Adrenal gland (tissue), 12 donors: Measurements from ENCODE around the gene SYT8. TPM values are rescaled to one million over a fixed set of nuclear protein-coding genes. Genes with fewer than 3 reads are reported as not detected.
"Not testable (repeated sequence)": the region's sequence is repeated elsewhere in the genome, so short reads cannot be mapped to it uniquely, and the experiment has no call there.

ENCODE experiments used
- DNase-seq, 7 donors: peaks; one replicate each; pipeline ENCODE4 v3.0.0-alpha.2; 2019 to 2020
- H3K27ac ChIP-seq, 5 donors: fragments of 200-600 bp; sonication (generic) in 4 of 5; 1 replicate in 3 of 5; 2 replicates in 2 of 5; pipeline versions ENCODE4 v1.5.1 to v1.8.0; 2016 to 2020; ENCODE audit warnings: mild to moderate bottlenecking in 1 of 5
- H3K27me3 ChIP-seq: fragments of 200-600 bp; 2 replicates; pipeline ENCODE4 v1.8.0; 2021
- H3K36me3 ChIP-seq, 2 donors: fragments of 200-600 bp; replicated peaks in 1 of 2; 1 replicate in 1 of 2; 2 replicates in 1 of 2; pipeline versions ENCODE4 v1.5.1 to v1.8.0; 2018 to 2022
- H3K4me1 ChIP-seq, 2 donors: fragments of 200-600 bp; replicated peaks in 1 of 2; 1 replicate in 1 of 2; 2 replicates in 1 of 2; pipeline versions ENCODE4 v1.5.1 to v1.8.0; 2018 to 2021
- H3K4me3 ChIP-seq, 4 donors: fragments of 200-600 bp; sonication (generic) in 3 of 4; one replicate each; pipeline ENCODE4 v1.5.1; 2016 to 2018
- H3K9me3 ChIP-seq, 3 donors: fragments of 200-600 bp; sonication (generic) in 1 of 3; replicated peaks in 1 of 3; 1 replicate in 2 of 3; 2 replicates in 1 of 3; pipeline versions ENCODE4 v1.5.1 to v1.8.0; 2016 to 2021
- POLR2A ChIP-seq, 2 donors: fragments of 450-650 bp; IDR thresholded peaks; one replicate each; pipeline ENCODE4 v1.6.1; 2017; ENCODE audit warnings: antibody characterized with exemption in 2 of 2, mild to moderate bottlenecking in 2 of 2, moderate library complexity in 1 of 2
- WGBS, 4 donors: extraction: QIAGEN DNeasy Blood & Tissue Kit in 2 of 4; methylation state at CpG; one replicate each; pipeline versions ENCODE4 v1.1.5 to v1.1.7; 2013 to 2017; 5-methylcytosine and 5-hydroxymethylcytosine counted together
- intact Hi-C, 2 donors: fragments of 100-400 bp; cut with DNase I; formaldehyde crosslinking; loops; one replicate each; pipeline versions ENCODE4 v1.14.1 to v1.15.0; 2022 to 2023
- microRNA-seq, 3 donors: library from miRNA; unstranded; fragments of <30 nt; microRNA quantifications; one replicate each; pipeline ENCODE4, GENCODE V29; 2017 to 2020
- polyA plus RNA-seq, 3 donors: library from polyadenylated mRNA; stranded (reverse); fragments of 200-250 nt in 2 of 3; fragments of 350-450 nt in 1 of 3; fragmentation: Illumina TruSeq in 1 of 3; extraction: RNeasy Lipid Tissue Mini Kit (QIAGEN cat#74804) in 1 of 3; gene quantifications; one replicate each; pipeline ENCODE4 v1.2.3, GENCODE V29; 2013 to 2014
- small RNA-seq, 2 donors: library from RNA; depleted of rRNA; stranded (forward); fragments of <200 nt; gene quantifications; one replicate each; pipeline ENCODE3, GENCODE V24; 2016
- total RNA-seq, 9 donors: library from RNA; depleted of rRNA in 4 of 9; stranded (reverse); fragments of >200 nt in 4 of 9; fragments of 120-200 nt in 1 of 9; fragmentation: NEBNext Ultra II Directional in 1 of 9; extraction: Animal tissue kit (Norgen Biotek cat#: 25700) in 1 of 9; gene quantifications; one replicate each; pipeline versions ENCODE4 v1.1.0 to v1.2.4, GENCODE V29; 2013 to 2023
- TF ChIP-seq, protein P1 (sequence below), 6 experiments: fragments of 450-650 bp in 4 of 6; fragments of 200-600 bp in 2 of 6; sonication (generic) in 1 of 6; IDR thresholded peaks; 1 replicate in 5 of 6; 2 replicates in 1 of 6; pipeline versions ENCODE4 v1.5.1 to v1.8.0; 2016 to 2021; ENCODE audit warnings: antibody characterized with exemption in 6 of 6, mild to moderate bottlenecking in 2 of 6, moderate library complexity in 1 of 6
- donor health status: healthy with polysubstance abuse.
- donor health status: Bipolar disorder and iron deficiency.
- donor health status: DM: yes; HTN: yes; CAD: no.
- donor health status: DM: no; HTN: no; CAD: no.
- donor health status: DM: no; HTN: no; CAD: no.
- donor health status: DM: yes; HTN: yes; CAD: no.

SYT8 gene
- total and polyA plus RNA-seq, 12 donors = 0.44 to 3.1 (median 0.91) TPM; not detected in 7

GRCh38 chr11:1884303-1884700, 49.5 kb downstream of the SYT8 start:
- peak in 2 of 7 donors; percentile 5 to 36 for DNase-seq
- intact Hi-C loops = loop anchor here (5.0 kb wide), 2 partner anchors 33 to 268 kb away; partner anchors contain the start of gene TNNT3 (in 1 of the 2)
- H3K36me3 ChIP-seq = peaks cover 0 to 63% of the 10 kb centered on the region in 2 donors
- no peak overlapping the region for H3K4me3 ChIP-seq
- WGBS, 4 donors = 78 to 89% (median 87%) methylated on average over 4 to 5 of the region's 5 CpGs
- H3K27me3 ChIP-seq = no peaks in the 10 kb centered on the region
- no peaks in the 10 kb centered on the region for H3K9me3 ChIP-seq
- no peak overlapping the region for H3K27ac ChIP-seq
- no peak for TF ChIP-seq POLR2A (IDR thresholded peaks at IDR 0.05)
- TF ChIP-seq, protein P1, sequence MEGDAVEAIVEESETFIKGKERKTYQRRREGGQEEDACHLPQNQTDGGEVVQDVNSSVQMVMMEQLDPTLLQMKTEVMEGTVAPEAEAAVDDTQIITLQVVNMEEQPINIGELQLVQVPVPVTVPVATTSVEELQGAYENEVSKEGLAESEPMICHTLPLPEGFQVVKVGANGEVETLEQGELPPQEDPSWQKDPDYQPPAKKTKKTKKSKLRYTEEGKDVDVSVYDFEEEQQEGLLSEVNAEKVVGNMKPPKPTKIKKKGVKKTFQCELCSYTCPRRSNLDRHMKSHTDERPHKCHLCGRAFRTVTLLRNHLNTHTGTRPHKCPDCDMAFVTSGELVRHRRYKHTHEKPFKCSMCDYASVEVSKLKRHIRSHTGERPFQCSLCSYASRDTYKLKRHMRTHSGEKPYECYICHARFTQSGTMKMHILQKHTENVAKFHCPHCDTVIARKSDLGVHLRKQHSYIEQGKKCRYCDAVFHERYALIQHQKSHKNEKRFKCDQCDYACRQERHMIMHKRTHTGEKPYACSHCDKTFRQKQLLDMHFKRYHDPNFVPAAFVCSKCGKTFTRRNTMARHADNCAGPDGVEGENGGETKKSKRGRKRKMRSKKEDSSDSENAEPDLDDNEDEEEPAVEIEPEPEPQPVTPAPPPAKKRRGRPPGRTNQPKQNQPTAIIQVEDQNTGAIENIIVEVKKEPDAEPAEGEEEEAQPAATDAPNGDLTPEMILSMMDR (IDR thresholded peaks at IDR 0.05) = no peak
- peaks cover 0 to 20% of the 10 kb centered on the region in 2 donors for H3K4me1 ChIP-seq

DNA sequence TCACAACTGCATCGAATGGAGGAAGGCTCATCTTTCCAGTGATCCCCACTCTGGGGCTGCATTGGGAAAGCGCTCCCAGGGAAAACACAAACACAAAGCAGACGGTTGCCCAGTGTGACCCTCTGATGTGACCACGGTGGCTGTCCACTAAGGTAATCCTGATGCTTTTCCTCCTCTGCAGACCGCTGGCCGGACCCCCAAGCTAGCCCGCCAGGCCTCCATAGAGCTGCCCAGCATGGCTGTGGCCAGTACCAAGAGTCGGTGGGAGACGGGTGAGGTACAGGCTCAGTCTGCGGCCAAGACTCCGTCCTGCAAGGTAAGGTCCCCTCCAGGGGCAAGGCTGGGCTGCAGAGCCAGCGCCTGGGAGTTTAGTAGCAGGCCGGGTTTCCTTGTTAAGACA, 51.8 kb downstream of the SYT8 start:
- 78 to 88% (median 83%) methylated on average over 10 to 13 of the region's 13 CpGs for WGBS, 4 donors
- intact Hi-C loops, H3K27me3 ChIP-seq, H3K4me1 ChIP-seq, H3K27ac ChIP-seq, H3K9me3 ChIP-seq, H3K4me3 ChIP-seq, DNase-seq: not testable (repeated sequence)
- peaks cover 0 to 63% of the 10 kb centered on the region in 2 donors for H3K36me3 ChIP-seq

Small RNA genes lying within 50 kb of the gene (microRNA-seq; reads per million reads assigned to microRNA genes)
- gene MIR4298 (0 reads per million in 3 donors), gene MIR7847 (0 reads per million in 3 donors)

Small RNA genes lying within 50 kb of the gene (small RNA-seq; reads per million reads assigned to genes)
- gene AC051649.1 = 0 reads per million in 2 donors
- 0 reads per million in 2 donors for gene MIR4298

Other genes with a start within 250 kb of the SYT8 start
- gene KRTAP5-1, start 249.7 kb upstream of the SYT8 start, total RNA-seq = not detected
- gene KRTAP5-1, start 249.7 kb upstream of the SYT8 start, polyA plus RNA-seq = under 1 TPM in 1 of 3 donors, not detected in 2; 0.10 TPM
- not detected for gene KRTAP5-2, start 236.7 kb upstream of the SYT8 start, total RNA-seq
- not detected for gene KRTAP5-2, start 236.7 kb upstream of the SYT8 start, polyA plus RNA-seq
- gene KRTAP5-3, start 226.5 kb upstream of the SYT8 start, total RNA-seq = not detected
- gene KRTAP5-3, start 226.5 kb upstream of the SYT8 start, polyA plus RNA-seq = not detected
- gene KRTAP5-4, start 212.9 kb upstream of the SYT8 start, total RNA-seq = not detected
- gene KRTAP5-4, start 212.9 kb upstream of the SYT8 start, polyA plus RNA-seq = not detected
- not detected for gene KRTAP5-5, start 205.2 kb upstream of the SYT8 start, total RNA-seq
- not detected for gene KRTAP5-5, start 205.2 kb upstream of the SYT8 start, polyA plus RNA-seq
- gene KRTAP5-6, start 137.8 kb upstream of the SYT8 start, total RNA-seq = under 1 TPM in 1 of 9 donors, not detected in 8; 0.61 TPM
- gene KRTAP5-6, start 137.8 kb upstream of the SYT8 start, polyA plus RNA-seq = not detected
- gene IFITM10, start 84.4 kb upstream of the SYT8 start, total RNA-seq = 100 to 1,000 TPM in 1 of 9 donors, 10 to 100 TPM in 7, under 1 TPM in 1; 0.28 to 112 (median 30.3) TPM
- 100 to 1,000 TPM in 1 of 3 donors, 10 to 100 TPM in 1, 1 to 10 TPM in 1; 6.3 to 267 (median 76.5) TPM for gene IFITM10, start 84.4 kb upstream of the SYT8 start, polyA plus RNA-seq
- gene CTSD, start 71.1 kb upstream of the SYT8 start, total RNA-seq = 1,000 to 10,000 TPM in 8 of 9 donors, 100 to 1,000 TPM in 1; 191 to 4,168 (median 2,220) TPM
- 1,000 to 10,000 TPM in 2 of 3 donors, 100 to 1,000 TPM in 1; 641 to 1,561 (median 1,335) TPM for gene CTSD, start 71.1 kb upstream of the SYT8 start, polyA plus RNA-seq
- gene TNNI2, start 4.0 kb downstream of the SYT8 start, total RNA-seq = 10 to 100 TPM in 1 of 9 donors, 1 to 10 TPM in 3, under 1 TPM in 2, not detected in 3; 0.55 to 12.8 (median 1.9) TPM
- 10 to 100 TPM in 2 of 3 donors, 1 to 10 TPM in 1; 1.9 to 21.8 (median 12.0) TPM for gene TNNI2, start 4.0 kb downstream of the SYT8 start, polyA plus RNA-seq
- gene LSP1, start 18.1 kb downstream of the SYT8 start, total RNA-seq = 100 to 1,000 TPM in 8 of 9 donors, 1 to 10 TPM in 1; 4.0 to 323 (median 245) TPM
- 1,000 to 10,000 TPM in 1 of 3 donors, 100 to 1,000 TPM in 2; 319 to 1,341 (median 324) TPM for gene LSP1, start 18.1 kb downstream of the SYT8 start, polyA plus RNA-seq
- gene PRR33, start 56.9 kb downstream of the SYT8 start, total RNA-seq = under 1 TPM in 4 of 9 donors, not detected in 5; 0.07 to 0.30 (median 0.15) TPM
- 1 to 10 TPM in 2 of 3 donors, not detected in 1; 1.1 to 2.3 TPM for gene PRR33, start 56.9 kb downstream of the SYT8 start, polyA plus RNA-seq
- 10 to 100 TPM in 1 of 9 donors, 1 to 10 TPM in 4, under 1 TPM in 3, not detected in 1; 0.81 to 12.2 (median 4.4) TPM for gene TNNT3, start 84.7 kb downstream of the SYT8 start, total RNA-seq
- gene TNNT3, start 84.7 kb downstream of the SYT8 start, polyA plus RNA-seq = 10 to 100 TPM in 1 of 3 donors, 1 to 10 TPM in 2; 1.0 to 10.6 (median 5.8) TPM
- gene MRPL23, start 112.3 kb downstream of the SYT8 start, total RNA-seq = 100 to 1,000 TPM in 5 of 9 donors, 10 to 100 TPM in 4; 59.3 to 282 (median 155) TPM
- gene MRPL23, start 112.3 kb downstream of the SYT8 start, polyA plus RNA-seq = 1,000 to 10,000 TPM in 1 of 3 donors, 100 to 1,000 TPM in 1, 10 to 100 TPM in 1; 52.2 to 1,024 (median 323) TPM
- over 10,000 TPM in 1 of 9 donors, 1,000 to 10,000 TPM in 7, 100 to 1,000 TPM in 1; 338 to 22,690 (median 1,947) TPM for gene H19, start 162.9 kb downstream of the SYT8 start, total RNA-seq
- 1,000 to 10,000 TPM; 2,807 to 6,219 (median 3,494) TPM for gene H19, start 162.9 kb downstream of the SYT8 start, polyA plus RNA-seq